DMS53 treated with DMSO at 0.1 percent for 48 hours (cell line): Measurements from ENCODE around the gene CPLX3.
A peak's percentile ranks its signal among the peaks of the same experiment; 100 is the strongest.

Source experiments
- DNase-seq: peaks from one replicate; lab custom pipeline; 2025; ENCODE audit not compliant: unreplicated experiment; lab: John Stamatoyannopoulos, UW

Gene CPLX3

GRCh38 chr15:74827614-74828013 is 1.2 kb downstream of the CPLX3 start:
- no peak for DNase-seq

- DNase-seq, result no peak
Measured at GRCh38 chr15:74828835-74829234, 2.4 kb downstream of the CPLX3 start.

GRCh38 chr15:74829486-74829885 is 3.1 kb downstream of the CPLX3 start:
- no peak for DNase-seq

GRCh38 chr15:74829991-74830390 is 3.6 kb downstream of the CPLX3 start:
- DNase-seq, result no peak

GRCh38 chr15:74830868-74831267 is 4.4 kb downstream of the CPLX3 start:
- DNase-seq, result no peak

- DNase-seq, result no peak
Measured at GRCh38 chr15:74831813-74832495, 5.5 kb downstream of the CPLX3 start.

- no peak for DNase-seq
Measured at GRCh38 chr15:74832826-74833225, 6.4 kb downstream of the CPLX3 start.

GRCh38 chr15:74833376-74834107 is 7.1 kb downstream of the CPLX3 start:
- no peak for DNase-seq

- DNase-seq, result peak; percentile 16
Measured at GRCh38 chr15:74835312-74835823, 8.9 kb downstream of the CPLX3 start.

- no peak for DNase-seq
Measured at GRCh38 chr15:74836846-74837245, 10.4 kb downstream of the CPLX3 start.

GRCh38 chr15:74837482-74838136 is 11.2 kb downstream of the CPLX3 start:
- no peak for DNase-seq

- DNase-seq, result no peak
Measured at GRCh38 chr15:74838137-74838516, 11.7 kb downstream of the CPLX3 start.

GRCh38 chr15:74838746-74839525 is 12.5 kb downstream of the CPLX3 start:
- DNase-seq, result no peak

GRCh38 chr15:74839526-74840395 is 13.3 kb downstream of the CPLX3 start:
- DNase-seq, result no peak

- DNase-seq, result no peak
Measured at GRCh38 chr15:74840851-74841775, 14.7 kb downstream of the CPLX3 start.

GRCh38 chr15:74841891-74842373 is 15.5 kb downstream of the CPLX3 start:
- no peak for DNase-seq

- DNase-seq, result peak; percentile 90
Measured at GRCh38 chr15:74842581-74843444, 16.4 kb downstream of the CPLX3 start, which contains the start of gene ULK3. Gene ULK3, minus strand, starts transcription at chr15:74843156. Its CDS starts 51 bp downstream, at chr15:74843105.

- DNase-seq, result no peak
Measured at GRCh38 chr15:74843445-74843828, 17.0 kb downstream of the CPLX3 start.
